PC-3 (cell line): ENCODE measurements around the gene CALB2.

Experiments
- EZH2 ChIP-seq: fragments of 300-600 bp; sonication (generic); IDR thresholded peaks from one replicate; pipeline ENCODE4 v1.6.1; 2017; ENCODE audit warnings: antibody characterized with exemption, mild to moderate bottlenecking, low read length; ENCODE audit not compliant: unreplicated experiment
- EZH2phosphoT487 ChIP-seq: fragments of 300-600 bp; sonication (generic); IDR thresholded peaks from 2 replicates; pipeline ENCODE4 v1.6.1; 2018; ENCODE audit warnings: mild to moderate bottlenecking, antibody characterized with exemption, low read length, borderline replicate concordance
- TF ChIP-seq, protein P1 (sequence below): fragments of 300-600 bp; sonication (generic); conservative IDR thresholded peaks from 2 replicates; pipeline ENCODE4 v1.5.1; 2017; ENCODE audit warnings: antibody characterized with exemption, low read depth, mild to moderate bottlenecking, low read length

DNA sequence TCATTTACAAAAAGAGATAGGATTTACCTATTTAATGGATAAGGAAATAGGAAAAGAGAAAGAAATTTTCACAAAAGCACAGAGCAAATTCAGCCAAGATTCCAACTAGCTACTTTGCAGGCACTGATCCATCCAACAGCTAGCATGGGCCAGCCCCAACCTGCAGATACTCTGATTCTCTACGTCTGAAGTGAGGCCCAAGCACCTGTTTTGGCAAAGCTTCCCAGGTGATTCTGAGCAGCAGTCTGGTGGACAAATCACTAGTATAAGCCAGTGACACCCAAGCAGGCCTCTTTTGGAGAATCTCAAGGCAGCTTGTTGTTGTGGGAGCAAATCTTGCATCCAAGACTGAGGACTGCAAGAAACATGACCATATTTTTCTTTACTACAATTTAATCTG is 20.9 kb upstream of the CALB2 start:
- TF ChIP-seq, protein P1, sequence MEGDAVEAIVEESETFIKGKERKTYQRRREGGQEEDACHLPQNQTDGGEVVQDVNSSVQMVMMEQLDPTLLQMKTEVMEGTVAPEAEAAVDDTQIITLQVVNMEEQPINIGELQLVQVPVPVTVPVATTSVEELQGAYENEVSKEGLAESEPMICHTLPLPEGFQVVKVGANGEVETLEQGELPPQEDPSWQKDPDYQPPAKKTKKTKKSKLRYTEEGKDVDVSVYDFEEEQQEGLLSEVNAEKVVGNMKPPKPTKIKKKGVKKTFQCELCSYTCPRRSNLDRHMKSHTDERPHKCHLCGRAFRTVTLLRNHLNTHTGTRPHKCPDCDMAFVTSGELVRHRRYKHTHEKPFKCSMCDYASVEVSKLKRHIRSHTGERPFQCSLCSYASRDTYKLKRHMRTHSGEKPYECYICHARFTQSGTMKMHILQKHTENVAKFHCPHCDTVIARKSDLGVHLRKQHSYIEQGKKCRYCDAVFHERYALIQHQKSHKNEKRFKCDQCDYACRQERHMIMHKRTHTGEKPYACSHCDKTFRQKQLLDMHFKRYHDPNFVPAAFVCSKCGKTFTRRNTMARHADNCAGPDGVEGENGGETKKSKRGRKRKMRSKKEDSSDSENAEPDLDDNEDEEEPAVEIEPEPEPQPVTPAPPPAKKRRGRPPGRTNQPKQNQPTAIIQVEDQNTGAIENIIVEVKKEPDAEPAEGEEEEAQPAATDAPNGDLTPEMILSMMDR = no peak
- TF ChIP-seq EZH2phosphoT487 (no peak), EZH2 (no peak)
